K562 (cell line): ENCODE results near the gene PPIL1. TPM values are rescaled to one million over a fixed set of nuclear protein-coding genes. Genes with fewer than 3 reads are reported as not detected.
A peak's percentile ranks its signal among the peaks of the same experiment; 100 is the strongest.

ENCODE experiments used
- CREBBP ChIP-seq: IDR thresholded peaks from one replicate; pipeline ENCODE4 v1.6.1; 2012; ENCODE audit warnings: low read depth, mild to moderate bottlenecking, control low read depth, inconsistent platforms, low read length
- E2F3 ChIP-seq: fragments of 250-450 bp; sonication (Bioruptor Pico); IDR thresholded peaks from 2 replicates; pipeline ENCODE4 v1.4.0; 2020; ENCODE audit warnings: mild to moderate bottlenecking
- EZH2 ChIP-seq: IDR thresholded peaks from 2 replicates; pipeline ENCODE4 v1.6.1; 2012; ENCODE audit warnings: low read depth, mild to moderate bottlenecking, inconsistent platforms, low read length, borderline replicate concordance
- FOXJ3 ChIP-seq: sonication (generic); formaldehyde crosslinking; IDR thresholded peaks from 2 replicates; pipeline ENCODE4 v1.4.0; 2020; ENCODE audit warnings: mild to moderate bottlenecking, missing genetic modification reagents
- GATA2 ChIP-seq: sonication (generic); formaldehyde crosslinking; IDR thresholded peaks from 2 replicates; pipeline ENCODE4 v1.4.0; 2020; ENCODE audit warnings: mild to moderate bottlenecking, missing genetic modification reagents
- ILF3 ChIP-seq: fragments of 450-650 bp; IDR thresholded peaks from 2 replicates; pipeline ENCODE4 v1.6.1; 2018; ENCODE audit warnings: antibody characterized with exemption, mild to moderate bottlenecking, moderate library complexity, borderline replicate concordance
- KHSRP ChIP-seq: fragments of 450-650 bp; IDR thresholded peaks from 2 replicates; pipeline ENCODE4 v1.6.1; 2017
- MYC ChIP-seq, 2 experiments: fragments of 250-450 bp in 1 of 2; sonication (Bioruptor Pico) in 1 of 2; IDR thresholded peaks; 2 replicates each; pipeline versions ENCODE4 v1.5.1 to v1.6.1; 2012 to 2021; ENCODE audit warnings: low read depth in 2 of 2, borderline replicate concordance in 1 of 2, improper control_type of control experiment in 1 of 2, low read length in 1 of 2, mild to moderate bottlenecking in 1 of 2, moderate library complexity in 1 of 2
- NCOA4 ChIP-seq: fragments of 450-650 bp; IDR thresholded peaks from 2 replicates; pipeline ENCODE4 v1.6.1; 2018; ENCODE audit warnings: mild to moderate bottlenecking; ENCODE audit not compliant: partially characterized antibody
- NELFE ChIP-seq: IDR thresholded peaks from 2 replicates; pipeline ENCODE4 v1.6.1; 2011; ENCODE audit warnings: mild to moderate bottlenecking; ENCODE audit not compliant: insufficient read depth, insufficient read length
- NR0B1 ChIP-seq: fragments of 450-650 bp; IDR thresholded peaks from one replicate; pipeline ENCODE4 v1.6.1; 2018; ENCODE audit warnings: mild to moderate bottlenecking, moderate library complexity; ENCODE audit not compliant: partially characterized antibody
- NUFIP1 ChIP-seq: fragments of 450-650 bp; IDR thresholded peaks from 2 replicates; pipeline ENCODE4 v1.6.1; 2018; ENCODE audit not compliant: partially characterized antibody
- RHOXF2B ChIP-seq: fragments of 250-450 bp; sonication (Bioruptor Pico); conservative IDR thresholded peaks from 2 replicates; pipeline ENCODE4 v1.5.1; 2021
- SMAD3 ChIP-seq: fragments of 450-650 bp; formaldehyde crosslinking; conservative IDR thresholded peaks from 2 replicates; pipeline ENCODE4 v1.4.0; 2020; ENCODE audit warnings: mild to moderate bottlenecking
- THRAP3 ChIP-seq: fragments of 450-650 bp; IDR thresholded peaks from 2 replicates; pipeline ENCODE4 v1.6.1; 2016; ENCODE audit warnings: mild to moderate bottlenecking, inconsistent platforms, borderline replicate concordance
- TSC22D4 ChIP-seq: fragments of 450-650 bp; IDR thresholded peaks from 2 replicates; pipeline ENCODE4 v1.6.1; 2016; ENCODE audit warnings: missing genetic modification characterization, missing biosample characterization, control low read depth
- ZFX ChIP-seq: sonication (generic); formaldehyde crosslinking; IDR thresholded peaks from 2 replicates; pipeline ENCODE4 v1.8.0; 2022; ENCODE audit warnings: mild to moderate bottlenecking, missing genetic modification reagents, moderate library complexity
- polyA plus RNA-seq, 8 experiments: library from polyadenylated mRNA; depleted of rRNA in 4 of 8; stranded (reverse) in 5 of 8; unstranded in 3 of 8; fragments of >200 nt; fragmentation: Nextera tagmentation in 2 of 8; fragmentation: Illumina TruSeq in 1 of 8; extraction: Ambion mirVana in 2 of 8; extraction: Trizol in 1 of 8; gene quantifications; 2 replicates each; pipeline versions ENCODE4 v1.2.1 to v1.2.3, GENCODE V29; 2011 to 2014; ENCODE audit warnings: inconsistent platforms in 1 of 8, missing spikeins in 1 of 8
- total RNA-seq, 7 experiments: library from RNA; depleted of rRNA in 6 of 7; stranded (reverse); fragments of >200 nt in 6 of 7; fragmentation: Illumina TruSeq in 2 of 7; extraction: Trizol in 2 of 7; gene quantifications; 2 replicates each; pipeline versions ENCODE4 v1.2.1 to v1.2.3, GENCODE V29; 2011 to 2021; ENCODE audit warnings: low replicate concordance in 1 of 7
- TF ChIP-seq, protein P1 (sequence below): fragments of 450-650 bp; IDR thresholded peaks from 2 replicates; pipeline ENCODE4 v1.6.1; 2016; ENCODE audit warnings: mild to moderate bottlenecking
- TF ChIP-seq, protein P2 (sequence below): fragments of 450-650 bp; IDR thresholded peaks from 2 replicates; pipeline ENCODE4 v1.7.1; 2018; ENCODE audit warnings: mild to moderate bottlenecking, low read depth; ENCODE audit not compliant: partially characterized antibody
- TF ChIP-seq, protein P3 (sequence below): fragments of 450-650 bp; formaldehyde crosslinking; IDR thresholded peaks from 2 replicates; pipeline ENCODE4 v1.4.0; 2020; ENCODE audit warnings: mild to moderate bottlenecking

PPIL1 gene
- total and polyA plus RNA-seq, 9 of the 15 experiments (the other 6 are each of a cell fraction or from before 2014, with no cell fraction given): 65.8 to 205 (median 130) TPM

DNA sequence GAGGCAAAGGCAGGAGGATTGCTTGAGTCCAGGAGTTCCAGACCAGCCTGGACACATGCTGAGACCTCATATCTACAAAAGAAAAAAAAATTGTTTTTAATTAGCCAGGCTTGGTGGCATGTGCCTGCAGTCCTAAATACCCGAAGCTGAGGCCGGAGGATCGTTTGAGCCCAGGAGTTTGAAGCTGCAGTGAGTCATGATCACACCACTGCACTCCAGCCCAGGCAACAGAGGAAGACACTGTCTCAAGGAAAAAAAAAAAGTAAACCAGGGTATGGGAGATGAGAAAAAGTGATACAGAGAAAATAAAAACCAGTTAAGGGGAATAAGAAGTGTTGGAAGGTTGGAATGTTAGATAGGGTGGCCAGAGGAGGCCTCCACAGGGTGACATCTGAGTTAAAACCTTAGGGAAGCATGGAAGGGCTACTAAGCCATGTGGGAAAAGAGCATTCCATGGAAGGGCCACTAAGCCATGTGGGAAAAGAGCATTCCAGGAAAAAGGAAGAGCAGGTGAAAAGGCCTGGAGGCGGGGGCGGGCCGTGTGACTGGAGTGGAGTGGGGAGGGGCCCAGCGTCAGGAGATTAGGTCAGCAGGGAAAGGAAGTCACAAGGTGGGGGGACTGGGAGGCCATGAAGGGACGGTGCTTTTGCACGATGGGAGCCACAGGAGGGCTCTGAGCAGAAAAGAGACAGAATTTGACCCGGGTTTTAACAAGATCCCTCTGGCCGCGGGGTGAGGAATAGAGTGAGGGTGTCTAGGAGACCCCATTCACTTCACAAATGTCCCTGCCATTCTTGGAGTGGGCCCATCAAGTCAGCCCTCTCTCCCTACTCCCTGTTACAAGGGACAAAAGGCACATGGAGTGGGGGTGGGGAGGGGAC, 53.7 kb downstream of the PPIL1 start (continued):
- TF ChIP-seq TSC22D4 (tag): no peak
- TF ChIP-seq ZFX (CRISPR knock-in tag): no peak; the same call in 1 of the 2 replicates
- no peak; the same call in 1 of the 2 replicates for TF ChIP-seq SMAD3 (CRISPR knock-in tag)
- peak; percentile 77; the same call in 1 of the 2 replicates for TF ChIP-seq GATA2 (CRISPR knock-in tag)
- TF ChIP-seq NELFE: no peak
- TF ChIP-seq ILF3: no peak
- TF ChIP-seq, protein P1, sequence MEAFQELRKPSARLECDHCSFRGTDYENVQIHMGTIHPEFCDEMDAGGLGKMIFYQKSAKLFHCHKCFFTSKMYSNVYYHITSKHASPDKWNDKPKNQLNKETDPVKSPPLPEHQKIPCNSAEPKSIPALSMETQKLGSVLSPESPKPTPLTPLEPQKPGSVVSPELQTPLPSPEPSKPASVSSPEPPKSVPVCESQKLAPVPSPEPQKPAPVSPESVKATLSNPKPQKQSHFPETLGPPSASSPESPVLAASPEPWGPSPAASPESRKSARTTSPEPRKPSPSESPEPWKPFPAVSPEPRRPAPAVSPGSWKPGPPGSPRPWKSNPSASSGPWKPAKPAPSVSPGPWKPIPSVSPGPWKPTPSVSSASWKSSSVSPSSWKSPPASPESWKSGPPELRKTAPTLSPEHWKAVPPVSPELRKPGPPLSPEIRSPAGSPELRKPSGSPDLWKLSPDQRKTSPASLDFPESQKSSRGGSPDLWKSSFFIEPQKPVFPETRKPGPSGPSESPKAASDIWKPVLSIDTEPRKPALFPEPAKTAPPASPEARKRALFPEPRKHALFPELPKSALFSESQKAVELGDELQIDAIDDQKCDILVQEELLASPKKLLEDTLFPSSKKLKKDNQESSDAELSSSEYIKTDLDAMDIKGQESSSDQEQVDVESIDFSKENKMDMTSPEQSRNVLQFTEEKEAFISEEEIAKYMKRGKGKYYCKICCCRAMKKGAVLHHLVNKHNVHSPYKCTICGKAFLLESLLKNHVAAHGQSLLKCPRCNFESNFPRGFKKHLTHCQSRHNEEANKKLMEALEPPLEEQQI: no peak
- TF ChIP-seq NUFIP1: no peak
- no peak for TF ChIP-seq CREBBP
- TF ChIP-seq RHOXF2B: no peak
- TF ChIP-seq NR0B1: no peak
- TF ChIP-seq NCOA4: no peak
- TF ChIP-seq, protein P2, sequence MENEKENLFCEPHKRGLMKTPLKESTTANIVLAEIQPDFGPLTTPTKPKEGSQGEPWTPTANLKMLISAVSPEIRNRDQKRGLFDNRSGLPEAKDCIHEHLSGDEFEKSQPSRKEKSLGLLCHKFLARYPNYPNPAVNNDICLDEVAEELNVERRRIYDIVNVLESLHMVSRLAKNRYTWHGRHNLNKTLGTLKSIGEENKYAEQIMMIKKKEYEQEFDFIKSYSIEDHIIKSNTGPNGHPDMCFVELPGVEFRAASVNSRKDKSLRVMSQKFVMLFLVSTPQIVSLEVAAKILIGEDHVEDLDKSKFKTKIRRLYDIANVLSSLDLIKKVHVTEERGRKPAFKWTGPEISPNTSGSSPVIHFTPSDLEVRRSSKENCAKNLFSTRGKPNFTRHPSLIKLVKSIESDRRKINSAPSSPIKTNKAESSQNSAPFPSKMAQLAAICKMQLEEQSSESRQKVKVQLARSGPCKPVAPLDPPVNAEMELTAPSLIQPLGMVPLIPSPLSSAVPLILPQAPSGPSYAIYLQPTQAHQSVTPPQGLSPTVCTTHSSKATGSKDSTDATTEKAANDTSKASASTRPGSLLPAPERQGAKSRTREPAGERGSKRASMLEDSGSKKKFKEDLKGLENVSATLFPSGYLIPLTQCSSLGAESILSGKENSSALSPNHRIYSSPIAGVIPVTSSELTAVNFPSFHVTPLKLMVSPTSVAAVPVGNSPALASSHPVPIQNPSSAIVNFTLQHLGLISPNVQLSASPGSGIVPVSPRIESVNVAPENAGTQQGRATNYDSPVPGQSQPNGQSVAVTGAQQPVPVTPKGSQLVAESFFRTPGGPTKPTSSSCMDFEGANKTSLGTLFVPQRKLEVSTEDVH: peak; percentile 51
- TF ChIP-seq, protein P3, sequence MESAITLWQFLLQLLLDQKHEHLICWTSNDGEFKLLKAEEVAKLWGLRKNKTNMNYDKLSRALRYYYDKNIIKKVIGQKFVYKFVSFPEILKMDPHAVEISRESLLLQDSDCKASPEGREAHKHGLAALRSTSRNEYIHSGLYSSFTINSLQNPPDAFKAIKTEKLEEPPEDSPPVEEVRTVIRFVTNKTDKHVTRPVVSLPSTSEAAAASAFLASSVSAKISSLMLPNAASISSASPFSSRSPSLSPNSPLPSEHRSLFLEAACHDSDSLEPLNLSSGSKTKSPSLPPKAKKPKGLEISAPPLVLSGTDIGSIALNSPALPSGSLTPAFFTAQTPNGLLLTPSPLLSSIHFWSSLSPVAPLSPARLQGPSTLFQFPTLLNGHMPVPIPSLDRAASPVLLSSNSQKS: no peak
- TF ChIP-seq THRAP3: no peak
- TF ChIP-seq KHSRP: no peak
- no peak for TF ChIP-seq FOXJ3 (CRISPR knock-in tag)
- TF ChIP-seq MYC (IDR thresholded peaks at IDR 0.05; ENCODE audit: low read depth, low read length): peak; percentile 3; the same call in 1 of the 2 replicates
- TF ChIP-seq MYC (CRISPR knock-in tag; IDR thresholded peaks at IDR 0.05; ENCODE audit: borderline replicate concordance, low read depth): peak; percentile 68; the same call in 1 of the 2 replicates
- TF ChIP-seq EZH2: no peak
- no peak for TF ChIP-seq E2F3
